Left ventricle myocardium inferior (tissue), 1 donor: ENCODE data around the gene CLEC4F. TPM values are rescaled to one million over a fixed set of nuclear protein-coding genes. Genes with fewer than 3 reads are reported as not detected.

Experiments used
- DNase-seq: peaks from one replicate; pipeline ENCODE4 v3.0.0-alpha.2; 2020
- H3K27ac ChIP-seq: fragments of 200-600 bp; replicated peaks from 2 replicates; pipeline ENCODE4 v1.8.0; 2021
- H3K27me3 ChIP-seq: fragments of 200-600 bp; 2 replicates; pipeline ENCODE4 v1.8.0; 2021; ENCODE audit warnings: low read depth
- H3K36me3 ChIP-seq: fragments of 200-600 bp; 2 replicates; pipeline ENCODE4 v1.8.0; 2021
- H3K4me1 ChIP-seq: fragments of 200-600 bp; 2 replicates; pipeline ENCODE4 v1.8.0; 2021
- H3K4me3 ChIP-seq: fragments of 200-600 bp; 2 replicates; pipeline ENCODE4 v1.8.0; 2021; ENCODE audit warnings: mild to moderate bottlenecking, moderate library complexity
- H3K9me3 ChIP-seq: fragments of 200-600 bp; replicated peaks from 2 replicates; pipeline ENCODE4 v1.8.0; 2021
- intact Hi-C: fragments of 100-400 bp; cut with micrococcal nuclease; formaldehyde crosslinking; loops from one replicate; pipeline ENCODE4 v1.11.0; 2022
- total RNA-seq: library from RNA; stranded (reverse); fragmentation: NEBNext Ultra II Directional; extraction: Animal tissue kit (Norgen Biotek cat#: 25700); gene quantifications from one replicate; pipeline ENCODE4 v1.2.1, GENCODE V29; 2021
- TF ChIP-seq, protein P1 (sequence below): fragments of 200-600 bp; IDR thresholded peaks from 2 replicates; pipeline ENCODE4 v1.8.0; 2021; ENCODE audit warnings: antibody characterized with exemption, mild to moderate bottlenecking, borderline replicate concordance
- donor health status: DM: no; HTN: yes; CAD: no; lungs with severe emphysema.

Gene CLEC4F
- total RNA-seq, 1 donor from 2014 or later = not detected

DNA sequence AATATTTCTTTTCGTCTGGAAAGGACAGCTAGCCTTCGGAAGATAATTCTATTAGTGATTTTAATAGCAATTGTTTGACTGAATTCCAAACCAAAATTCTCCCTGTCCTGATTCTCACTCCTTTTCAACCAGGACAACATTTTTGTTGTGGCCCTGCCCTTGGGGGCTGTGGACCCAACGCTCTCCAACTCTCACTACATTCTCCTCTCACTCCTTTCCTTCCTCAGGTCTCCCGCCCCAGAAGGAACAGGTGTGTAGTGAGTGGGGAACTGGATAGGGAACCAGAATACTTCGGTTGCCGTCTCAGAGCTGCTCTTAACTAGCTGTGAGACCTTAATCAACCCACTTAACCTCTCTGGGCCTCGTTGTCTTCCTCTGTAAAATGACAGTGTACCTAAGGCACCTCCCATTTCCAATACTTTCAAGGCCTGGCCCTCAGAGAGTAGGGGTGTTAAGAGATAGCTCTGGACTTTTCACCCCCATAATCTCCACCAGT lies 51.8 kb downstream of the CLEC4F start:
- no peaks in the 10 kb centered on the region for H3K9me3 ChIP-seq
- no peak for DNase-seq
- peaks cover 16% of the 10 kb centered on the region for H3K4me1 ChIP-seq
- H3K27ac ChIP-seq = no peak overlapping the region
- no peaks in the 10 kb centered on the region for H3K36me3 ChIP-seq
- TF ChIP-seq, protein P1, sequence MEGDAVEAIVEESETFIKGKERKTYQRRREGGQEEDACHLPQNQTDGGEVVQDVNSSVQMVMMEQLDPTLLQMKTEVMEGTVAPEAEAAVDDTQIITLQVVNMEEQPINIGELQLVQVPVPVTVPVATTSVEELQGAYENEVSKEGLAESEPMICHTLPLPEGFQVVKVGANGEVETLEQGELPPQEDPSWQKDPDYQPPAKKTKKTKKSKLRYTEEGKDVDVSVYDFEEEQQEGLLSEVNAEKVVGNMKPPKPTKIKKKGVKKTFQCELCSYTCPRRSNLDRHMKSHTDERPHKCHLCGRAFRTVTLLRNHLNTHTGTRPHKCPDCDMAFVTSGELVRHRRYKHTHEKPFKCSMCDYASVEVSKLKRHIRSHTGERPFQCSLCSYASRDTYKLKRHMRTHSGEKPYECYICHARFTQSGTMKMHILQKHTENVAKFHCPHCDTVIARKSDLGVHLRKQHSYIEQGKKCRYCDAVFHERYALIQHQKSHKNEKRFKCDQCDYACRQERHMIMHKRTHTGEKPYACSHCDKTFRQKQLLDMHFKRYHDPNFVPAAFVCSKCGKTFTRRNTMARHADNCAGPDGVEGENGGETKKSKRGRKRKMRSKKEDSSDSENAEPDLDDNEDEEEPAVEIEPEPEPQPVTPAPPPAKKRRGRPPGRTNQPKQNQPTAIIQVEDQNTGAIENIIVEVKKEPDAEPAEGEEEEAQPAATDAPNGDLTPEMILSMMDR = no peak
- intact Hi-C loops = no loop called here
- peaks cover 84% of the 10 kb centered on the region for H3K27me3 ChIP-seq
- no peak overlapping the region for H3K4me3 ChIP-seq

DNA sequence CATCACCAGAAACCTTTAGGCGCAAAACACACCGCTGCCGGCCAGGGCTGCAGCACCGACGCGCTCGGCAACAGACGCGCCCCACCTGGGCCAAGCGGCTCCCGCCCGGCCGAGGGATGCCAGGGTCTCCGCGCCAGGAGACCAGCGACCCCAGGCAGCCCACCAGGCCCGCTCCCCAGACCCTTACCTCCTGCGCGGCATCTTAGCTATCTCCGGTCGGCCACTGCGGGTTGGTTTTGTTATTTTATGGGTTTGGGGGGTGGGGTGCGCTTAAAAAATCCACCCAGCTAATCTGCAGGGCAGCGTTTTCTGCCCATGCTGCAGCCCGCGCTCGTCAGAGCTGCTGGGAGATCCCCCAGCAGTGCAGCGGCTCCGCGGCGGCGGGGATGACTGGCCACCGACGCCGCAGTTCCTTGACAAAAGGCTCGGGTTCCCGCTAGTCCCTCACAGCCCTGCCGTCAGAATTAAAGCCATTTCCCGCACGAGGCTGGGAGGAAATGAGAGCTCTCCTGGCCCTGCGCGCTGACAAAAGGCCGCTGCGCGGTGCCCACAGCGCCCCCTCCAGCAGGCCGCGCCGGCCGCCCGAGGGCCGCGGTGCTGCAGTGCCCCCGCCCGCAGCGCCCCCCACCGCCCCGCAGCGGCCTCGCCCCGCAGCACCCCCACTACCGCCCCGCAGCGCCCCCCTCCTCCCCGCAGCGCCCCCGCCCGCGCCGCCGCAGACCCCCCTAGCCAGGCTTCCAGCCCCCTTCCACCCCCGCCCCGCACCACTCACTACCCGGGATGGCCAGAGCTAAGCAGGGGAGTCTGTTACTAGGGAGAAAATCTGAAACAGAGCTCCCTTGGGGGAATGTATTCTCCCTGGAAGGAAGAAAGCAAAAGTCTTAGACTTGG lies 52.5 kb downstream of the CLEC4F start, which contains the start of gene ADD2:
Gene ADD2 (minus strand): TSS at position 502 of the 891 bp plus-strand sequence. CDS start 61,792 bp downstream, outside the sequence.
- TF ChIP-seq, protein P1 = peak; percentile 41
- Histone ChIP-seq H3K27me3 (peaks cover 83% of the 10 kb centered on the region), H3K36me3 (no peaks in the 10 kb centered on the region), H3K9me3 (no peaks in the 10 kb centered on the region), H3K4me3 (peak within 1 kb of the TSS; percentile 67), H3K27ac (peak within 1 kb of the TSS; percentile 55), H3K4me1 (peaks cover 16% of the 10 kb centered on the region)
- peak; percentile 20 for DNase-seq
- intact Hi-C loops = no loop called here

DNA sequence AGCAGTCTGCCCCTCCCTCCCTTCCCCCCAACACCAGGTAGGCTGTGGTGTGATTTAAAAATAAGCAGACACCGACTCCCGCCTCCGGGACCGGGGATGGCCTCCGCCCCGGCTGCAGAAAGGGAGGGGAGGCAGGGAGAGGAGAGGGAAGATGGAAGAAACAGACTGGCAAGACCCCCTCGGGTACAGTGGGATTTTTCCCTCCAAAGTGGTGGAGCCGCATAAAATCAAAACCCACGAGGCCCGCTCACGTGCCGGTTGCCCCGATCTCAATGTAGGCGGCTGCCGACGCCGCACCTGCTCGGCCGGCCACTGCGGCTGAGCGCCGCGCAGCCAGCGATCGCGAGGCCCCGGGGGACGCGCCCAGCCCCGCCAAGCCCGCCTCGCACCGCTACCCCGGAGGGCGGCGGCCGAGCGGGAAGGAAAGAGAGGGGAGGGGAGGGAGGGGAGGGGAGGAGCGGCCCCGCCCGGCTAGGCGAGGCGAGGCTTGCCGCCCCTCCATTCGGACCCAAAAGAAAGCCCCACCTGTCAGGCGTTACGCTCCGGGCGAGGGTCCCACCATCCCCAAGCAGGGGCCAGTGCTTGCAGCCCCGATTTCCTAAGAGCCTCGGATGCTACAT lies 53.2 kb downstream of the CLEC4F start:
- intact Hi-C loops = no loop called here

DNA sequence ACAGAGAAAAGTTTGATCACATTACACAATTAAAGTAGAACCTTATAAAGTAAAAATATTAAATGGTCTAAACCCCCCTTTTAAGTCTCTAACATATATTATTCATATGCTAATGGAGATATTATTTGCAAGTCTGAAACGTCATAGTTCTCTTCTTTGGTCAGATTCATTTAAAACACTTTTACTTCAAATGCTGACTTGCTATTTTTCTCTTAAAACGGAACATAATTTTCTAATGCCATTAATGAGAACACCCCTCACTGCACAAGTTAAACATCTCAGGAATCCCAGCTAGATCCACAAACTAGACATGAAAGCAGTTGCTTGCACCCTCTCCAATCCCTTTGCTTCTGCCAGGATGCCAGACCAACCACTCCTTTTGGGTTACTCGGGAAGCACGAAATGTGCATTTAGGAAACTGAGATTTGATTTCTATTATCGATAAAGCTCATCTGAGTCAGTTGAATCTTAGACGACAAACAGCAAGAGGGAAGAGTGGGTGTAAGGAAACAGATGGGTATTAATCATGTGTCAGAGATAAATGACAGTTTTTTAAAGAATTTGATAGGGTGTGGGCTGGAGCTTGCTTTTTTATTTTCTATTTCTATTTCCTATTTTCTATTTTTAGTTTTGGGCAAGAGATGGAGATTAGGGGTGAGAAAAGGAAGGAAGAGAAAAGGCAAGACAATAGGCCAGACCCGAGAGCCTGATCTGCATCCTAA lies 53.9 kb downstream of the CLEC4F start:
- no peaks in the 10 kb centered on the region for H3K36me3 ChIP-seq

More for the DNA sequence above, 53.2 kb downstream of the CLEC4F start:
- Histone ChIP-seq H3K4me1 (peaks cover 16% of the 10 kb centered on the region), H3K36me3 (no peaks in the 10 kb centered on the region), H3K27ac (peak overlapping the region; percentile 55), H3K27me3 (peaks cover 81% of the 10 kb centered on the region), H3K9me3 (no peaks in the 10 kb centered on the region), H3K4me3 (peak overlapping the region; percentile 67)
- TF ChIP-seq, protein P1 = no peak
- no peak for DNase-seq

More for the DNA sequence above, 53.9 kb downstream of the CLEC4F start:
- Histone ChIP-seq H3K9me3 (no peaks in the 10 kb centered on the region), H3K4me1 (peaks cover 16% of the 10 kb centered on the region), H3K27me3 (peaks cover 83% of the 10 kb centered on the region), H3K27ac (no peak overlapping the region), H3K4me3 (peak overlapping the region; percentile 67)
- no peak for DNase-seq
- TF ChIP-seq, protein P1 = no peak
- intact Hi-C loops = no loop called here
